RWPE2 (cell line): ENCODE data around the gene ZMYM4.

ENCODE experiments used
- ATAC-seq: fragments of 200-7000 bp; cut with Tn5 transposase; 3 replicates; pipeline ENCODE4 v1.9.1; 2021; ENCODE audit warnings: low read depth
- DNase-seq: peaks from one replicate; pipeline ENCODE4 v3.0.0-alpha.2; 2020; ENCODE audit warnings: low spot score
- H3K27ac ChIP-seq: fragments of 450-650 bp; 2 replicates; pipeline ENCODE4 v1.5.1; 2017; ENCODE audit warnings: mild to moderate bottlenecking; ENCODE audit not compliant: poor library complexity, severe bottlenecking
- H3K27me3 ChIP-seq: fragments of 250-450 bp; sonication (Bioruptor Pico); 2 replicates; pipeline ENCODE4 v1.5.1; 2021; ENCODE audit warnings: mild to moderate bottlenecking, moderate library complexity; ENCODE audit not compliant: insufficient read depth, poor library complexity, severe bottlenecking
- H3K36me3 ChIP-seq: fragments of 250-450 bp; sonication (Bioruptor Pico); 2 replicates; pipeline ENCODE4 v1.5.1; 2020; ENCODE audit warnings: low read depth, mild to moderate bottlenecking, moderate library complexity
- H3K4me1 ChIP-seq: fragments of 250-450 bp; sonication (Bioruptor Pico); 2 replicates; pipeline ENCODE4 v1.5.1; 2021; ENCODE audit warnings: mild to moderate bottlenecking, moderate library complexity; ENCODE audit not compliant: insufficient read depth, poor library complexity, severe bottlenecking
- H3K4me3 ChIP-seq: fragments of 250-450 bp; sonication (Bioruptor Pico); 2 replicates; pipeline ENCODE4 v1.5.1; 2021; ENCODE audit warnings: mild to moderate bottlenecking, moderate library complexity; ENCODE audit not compliant: severe bottlenecking
- H3K9me3 ChIP-seq: fragments of 250-450 bp; sonication (Bioruptor Pico); 2 replicates; pipeline ENCODE4 v1.5.1; 2021; ENCODE audit warnings: mild to moderate bottlenecking, moderate library complexity; ENCODE audit not compliant: severe bottlenecking
- CTCF ChIP-seq: fragments of 450-650 bp; IDR thresholded peaks from one replicate; pipeline ENCODE4 v1.5.1; 2017; ENCODE audit warnings: mild to moderate bottlenecking, moderate library complexity; ENCODE audit not compliant: poor library complexity, severe bottlenecking

The ZMYM4 gene

DNA sequence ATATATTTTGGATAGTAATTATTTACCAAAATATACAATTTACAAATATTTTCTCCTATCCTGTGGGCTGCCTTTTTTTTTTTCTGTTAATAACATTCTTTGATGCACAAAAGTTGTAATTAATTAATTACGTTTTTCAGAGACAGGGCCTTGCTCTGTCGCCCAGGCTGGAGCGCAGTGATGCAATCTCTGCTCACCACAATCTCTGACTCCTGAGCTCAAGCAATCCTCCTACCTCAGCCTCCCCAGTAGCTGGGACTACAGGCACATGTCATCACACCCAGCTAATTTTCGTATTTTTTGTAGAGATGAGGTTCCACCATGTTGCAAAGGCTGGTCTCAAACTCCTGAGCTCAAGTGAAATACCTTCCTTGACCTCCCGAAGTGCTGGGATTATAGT lies 21.3 kb upstream of the ZMYM4 start:
- TF ChIP-seq CTCF: no peak
- no peak for ATAC-seq

GRCh38 chr1:35253941-35254340 lies 14.6 kb upstream of the ZMYM4 start:
- no peak for TF ChIP-seq CTCF
- H3K4me3 ChIP-seq: no peak overlapping the region
- no peaks in the 10 kb centered on the region for H3K9me3 ChIP-seq
- H3K27ac ChIP-seq: no peak overlapping the region
- no peaks in the 10 kb centered on the region for H3K36me3 ChIP-seq
- H3K4me1 ChIP-seq: no peaks in the 10 kb centered on the region
- no peak for DNase-seq
- no peaks in the 10 kb centered on the region for H3K27me3 ChIP-seq
- no peak for ATAC-seq

More for the DNA sequence above, 21.3 kb upstream of the ZMYM4 start:
- no peak overlapping the region for H3K27ac ChIP-seq
- DNase-seq: no peak
- H3K4me1 ChIP-seq: no peaks in the 10 kb centered on the region
- H3K27me3 ChIP-seq: no peaks in the 10 kb centered on the region
- H3K4me3 ChIP-seq: no peak overlapping the region
- no peaks in the 10 kb centered on the region for H3K36me3 ChIP-seq
- no peaks in the 10 kb centered on the region for H3K9me3 ChIP-seq

GRCh38 chr1:35255276-35255675 lies 13.2 kb upstream of the ZMYM4 start:
- TF ChIP-seq CTCF: no peak
- ATAC-seq (no peak), DNase-seq (no peak)
- Histone ChIP-seq H3K9me3 (no peaks in the 10 kb centered on the region), H3K27me3 (no peaks in the 10 kb centered on the region), H3K36me3 (no peaks in the 10 kb centered on the region), H3K4me3 (no peak overlapping the region), H3K27ac (no peak overlapping the region), H3K4me1 (no peaks in the 10 kb centered on the region)

DNA sequence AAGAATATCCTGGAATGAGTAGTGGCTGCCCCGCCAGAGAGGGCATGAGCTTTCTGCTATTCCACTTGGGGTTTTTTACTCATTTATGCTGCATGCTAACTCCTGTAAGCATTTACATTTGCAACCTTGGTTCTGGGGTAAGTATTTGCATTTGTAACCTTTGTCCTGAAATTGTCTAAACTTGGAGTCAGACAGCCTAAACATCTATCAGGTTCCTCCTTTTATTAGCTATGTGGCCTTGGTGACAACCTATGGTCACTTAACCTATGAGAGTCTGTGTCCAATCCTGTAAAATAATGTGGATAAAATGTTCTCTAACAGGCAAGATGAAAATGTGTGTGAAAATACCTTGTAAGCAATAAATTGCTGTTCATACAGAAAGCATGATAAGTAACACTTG lies 8.9 kb upstream of the ZMYM4 start:
- Histone ChIP-seq H3K36me3 (no peaks in the 10 kb centered on the region), H3K9me3 (no peaks in the 10 kb centered on the region), H3K4me3 (no peak overlapping the region), H3K27me3 (no peaks in the 10 kb centered on the region), H3K27ac (no peak overlapping the region), H3K4me1 (no peaks in the 10 kb centered on the region)
- no peak for ATAC-seq
- TF ChIP-seq CTCF: no peak
- DNase-seq: no peak

GRCh38 chr1:35261412-35262120 lies 6.9 kb upstream of the ZMYM4 start:
- no peaks in the 10 kb centered on the region for H3K27me3 ChIP-seq
- no peak for ATAC-seq
- no peak for TF ChIP-seq CTCF
- no peak overlapping the region for H3K4me3 ChIP-seq
- no peaks in the 10 kb centered on the region for H3K36me3 ChIP-seq
- DNase-seq: no peak
- no peak overlapping the region for H3K27ac ChIP-seq
- no peaks in the 10 kb centered on the region for H3K9me3 ChIP-seq
- no peaks in the 10 kb centered on the region for H3K4me1 ChIP-seq
